Psoas muscle (tissue), 8 donors: ENCODE data around the gene RBM46. TPM values are rescaled to one million over a fixed set of nuclear protein-coding genes. Genes with fewer than 3 reads are reported as not detected.
"Not testable (repeated sequence)": the region's sequence is repeated elsewhere in the genome, so short reads cannot be mapped to it uniquely, and the experiment has no call there.

Experiments used
- ATAC-seq, 4 donors: fragments of 200-7000 bp; cut with Tn5 transposase; one replicate each; pipeline ENCODE4 v1.9.1; 2020; ENCODE audit warnings: moderate library complexity in 3 of 4, mild to moderate bottlenecking in 2 of 4
- DNase-seq, 2 donors: peaks; one replicate each; pipeline ENCODE4 v3.0.0-alpha.2; 2020
- H3K27ac ChIP-seq: fragments of 200-600 bp; one replicate; pipeline ENCODE4 v1.8.0; 2022
- H3K27me3 ChIP-seq, 3 donors: fragments of 200-600 bp in 1 of 3; one replicate each; pipeline versions ENCODE4 v1.6.1 to v1.8.0; 2013 to 2022; ENCODE audit warnings: low read length in 2 of 3, mild to moderate bottlenecking in 2 of 3, moderate library complexity in 1 of 3; ENCODE audit not compliant: insufficient read depth in 3 of 3
- H3K36me3 ChIP-seq, 2 donors: fragments of 200-600 bp in 1 of 2; one replicate each; pipeline versions ENCODE4 v1.6.1 to v1.8.0; 2013 to 2022; ENCODE audit warnings: low read depth in 1 of 2, mild to moderate bottlenecking in 1 of 2, moderate library complexity in 1 of 2; ENCODE audit not compliant: insufficient read depth in 1 of 2
- H3K4me1 ChIP-seq: fragments of 200-600 bp; one replicate; pipeline ENCODE4 v1.8.0; 2022
- H3K4me3 ChIP-seq: fragments of 200-600 bp; one replicate; pipeline ENCODE4 v1.8.0; 2022; ENCODE audit warnings: mild to moderate bottlenecking
- H3K9me3 ChIP-seq: fragments of 200-600 bp; one replicate; pipeline ENCODE4 v1.8.0; 2022
- CTCF ChIP-seq: fragments of 200-600 bp; IDR thresholded peaks from one replicate; pipeline ENCODE4 v1.8.0; 2022; ENCODE audit warnings: antibody characterized with exemption
- WGBS, 3 donors: extraction: QIAGEN DNeasy Blood & Tissue Kit; methylation state at CpG; one replicate each; pipeline versions ENCODE4 v1.1.6 to v1.1.7; 2013; 5-methylcytosine and 5-hydroxymethylcytosine counted together
- intact Hi-C, 2 donors: fragments of 100-400 bp; cut with DNase I; formaldehyde crosslinking; loops; one replicate each; pipeline versions ENCODE4 v1.11.0 to v1.14.2; 2022
- polyA plus RNA-seq, 3 donors: library from polyadenylated mRNA; stranded (reverse); fragments of 200-250 nt; gene quantifications; one replicate each; pipeline ENCODE4 v1.2.3, GENCODE V29; 2013
- total RNA-seq, 4 donors: library from RNA; stranded (reverse); fragmentation: NEBNext Ultra II Directional in 2 of 4; extraction: Animal tissue kit (Norgen Biotek cat#: 25700) in 2 of 4; gene quantifications; one replicate each; pipeline versions ENCODE4 v1.2.1 to v1.2.4, GENCODE V29; 2021 to 2023
- donor health status: healthy with polysubstance abuse.
- donor health status: DM: no; HTN: no; CAD: no; lungs with moderate emphysema.
- donor health status: Bipolar disorder and iron deficiency.
- donor health status: healthy.
- donor health status: DM: yes; HTN: yes; CAD: no.
- donor health status: DM: no; HTN: no; CAD: no.
- donor health status: DM: no; HTN: no; CAD: no.
- donor health status: DM: yes; HTN: yes; CAD: no.

Gene RBM46
- total and polyA plus RNA-seq, 7 donors, result not detected

GRCh38 chr4:154872198-154872597 lies 91.1 kb downstream of the RBM46 start:
- Histone ChIP-seq H3K4me3 (no peak overlapping the region), H3K9me3 (no peaks in the 10 kb centered on the region), H3K27ac (no peak overlapping the region), H3K4me1 (no peaks in the 10 kb centered on the region), H3K27me3 (no peaks in the 10 kb centered on the region), H3K36me3 (no peaks in the 10 kb centered on the region)
- intact Hi-C loops, result no loop called here
- ATAC-seq, result no peak
- DNase-seq, result no peak
- TF ChIP-seq CTCF, result no peak

GRCh38 chr4:154874049-154874448 lies 93.0 kb downstream of the RBM46 start:
- ATAC-seq, DNase-seq, H3K27me3 ChIP-seq, H3K36me3 ChIP-seq, H3K4me3 ChIP-seq, H3K27ac ChIP-seq, H3K4me1 ChIP-seq, H3K9me3 ChIP-seq, intact Hi-C loops: not testable (repeated sequence)
- 77 to 85% (median 78%) methylated on average over 4 of the region's 4 CpGs for WGBS, 3 donors

- no peaks in the 10 kb centered on the region for H3K36me3 ChIP-seq
- intact Hi-C loops, result no loop called here
- ATAC-seq (no peak), DNase-seq (no peak)
- no peaks in the 10 kb centered on the region for H3K4me1 ChIP-seq
- no peaks in the 10 kb centered on the region for H3K27me3 ChIP-seq
- H3K27ac ChIP-seq, result no peak overlapping the region
- H3K9me3 ChIP-seq, result no peaks in the 10 kb centered on the region
- 36 to 41% (median 39%) methylated on average over 8 of the region's 8 CpGs for WGBS, 3 donors
- no peak for TF ChIP-seq CTCF
- H3K4me3 ChIP-seq, result no peak overlapping the region
These were observed 96.2 kb downstream of the RBM46 start for GRCh38 chr4:154877110-154877760.

Other genes starting within 250 kb of the RBM46 start
- gene PLRG1, start 230.9 kb upstream of the RBM46 start, total RNA-seq, result 10 to 100 TPM; 37.9 to 45.8 (median 44.3) TPM
- 10 to 100 TPM; 34.5 to 52.4 (median 36.4) TPM for gene PLRG1, start 230.9 kb upstream of the RBM46 start, polyA plus RNA-seq
- under 1 TPM in 2 of 4 donors, not detected in 2; 0.54 to 0.77 TPM for gene FGB, start 218.3 kb upstream of the RBM46 start, total RNA-seq
- gene FGB, start 218.3 kb upstream of the RBM46 start, polyA plus RNA-seq, result not detected
- under 1 TPM in 2 of 4 donors, not detected in 2; 0.79 to 0.83 TPM for gene FGA, start 190.5 kb upstream of the RBM46 start, total RNA-seq
- gene FGA, start 190.5 kb upstream of the RBM46 start, polyA plus RNA-seq, result not detected
- under 1 TPM in 2 of 4 donors, not detected in 2; 0.75 to 0.84 TPM for gene FGG, start 168.6 kb upstream of the RBM46 start, total RNA-seq
- under 1 TPM in 1 of 3 donors, not detected in 2; 0.04 TPM for gene FGG, start 168.6 kb upstream of the RBM46 start, polyA plus RNA-seq
- not detected for gene LRAT, start 37.3 kb upstream of the RBM46 start, total RNA-seq
- under 1 TPM in 2 of 3 donors, not detected in 1; 0.01 to 0.05 TPM for gene LRAT, start 37.3 kb upstream of the RBM46 start, polyA plus RNA-seq